Measurements from ENCODE around the gene ROBO1. TPM values are rescaled to one million over a fixed set of nuclear protein-coding genes. Genes with fewer than 3 reads are reported as not detected.

Gene ROBO1
- total and polyA plus RNA-seq, 2 of the 8 experiments (the other 6 are each of a cell fraction or from before 2014, with no cell fraction given): 51.4 to 91.0 TPM

DNA sequence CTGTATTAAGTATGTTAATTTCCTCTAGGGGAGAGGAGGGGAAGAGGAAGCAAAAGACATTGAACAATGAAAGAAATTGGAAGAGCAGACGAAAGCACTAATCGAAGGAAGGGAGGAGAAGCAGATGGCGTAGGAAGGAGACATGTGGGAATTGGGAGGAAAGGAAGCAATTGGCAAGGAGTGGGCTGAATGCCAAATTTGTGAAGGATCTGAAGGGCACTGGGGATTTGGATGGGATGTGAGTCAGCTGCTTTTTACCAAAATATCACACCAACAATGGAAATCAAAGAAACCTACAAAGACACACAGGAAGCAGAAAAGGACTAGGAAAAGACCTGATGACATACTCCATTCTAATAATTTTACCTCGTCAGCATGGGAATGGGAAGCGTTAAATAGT, 1029.8 kb downstream of the ROBO1 start:
- peaks cover 0 to 5% of the 10 kb centered on the region in 2 experiments; a peak in 1 of 4 replicates for H3K79me2 ChIP-seq (ENCODE audit: control insufficient read depth in 1 of 2, insufficient read depth in 2 of 2, low read length in 2 of 2)
- FAIRE-seq (no peak), DNase-seq (ENCODE audit: low read depth in 1 of 2, low spot score in 2 of 2) (no peak)
- H3K4ac ChIP-seq (replicated peaks; ENCODE audit: insufficient read length, low read depth, low read length): peak overlapping the region; percentile 77
- H3K27me3 ChIP-seq (replicated peaks in 1 of 4; ENCODE audit: control insufficient read depth in 3 of 4, extremely low read depth in 1 of 4, insufficient read depth in 3 of 4, low read length in 3 of 4): no peaks in the 10 kb centered on the region
- no peak overlapping the region for H3K9ac ChIP-seq (replicated peaks in 1 of 4; ENCODE audit: extremely low read depth in 1 of 4, low read depth in 3 of 4, low read length in 3 of 4)
- no peak overlapping the region for H2BK15ac ChIP-seq (ENCODE audit: low read length)
- H4K91ac ChIP-seq (replicated peaks; ENCODE audit: insufficient read length, low read length): no peak overlapping the region
- H2BK5ac ChIP-seq (ENCODE audit: low read depth, low read length): no peak overlapping the region; the same call in 1 of the 2 replicates
- 88% methylated on average over 5 of the region's 5 CpGs; no CpG with 5 or more reads in 1 of the 2 experiments for WGBS, 2 experiments (ENCODE audit: extremely low coverage in 1 of 2, insufficient coverage in 1 of 2, insufficient read length in 1 of 2, insufficient replicate concordance in 2 of 2, low coverage in 1 of 2, low lambda C conversion rate in 2 of 2, missing lambda C conversion rate in 1 of 2)
- 0 out of 2 replicates have a peak overlapping the region, but pooled peaks have one; percentile 40 for H2BK12ac ChIP-seq (ENCODE audit: low read depth, low read length)
- no peak overlapping the region; a peak in 1 of 4 replicates for H3K4me2 ChIP-seq (ENCODE audit: insufficient read depth in 1 of 2, low read depth in 2 of 2, low read length in 2 of 2)
- no peaks in the 10 kb centered on the region for H3K79me1 ChIP-seq (ENCODE audit: low read depth, low read length)
- no peak overlapping the region for H3K4me3 ChIP-seq (ENCODE audit: extremely low read depth in 1 of 4, insufficient read depth in 2 of 4, low read depth in 3 of 4, low read length in 4 of 4)
- no peak overlapping the region for H2BK120ac ChIP-seq (replicated peaks; ENCODE audit: low read depth, low read length)
- no peak overlapping the region for H3K56ac ChIP-seq (replicated peaks; ENCODE audit: insufficient read length, low read depth, low read length)
- H3K14ac ChIP-seq (ENCODE audit: insufficient read length): no peak overlapping the region
- H3K36me3 ChIP-seq (ENCODE audit: control insufficient read depth in 2 of 4, insufficient read depth in 4 of 4, low read length in 3 of 4): no peaks in the 10 kb centered on the region
- ChIA-PET POLR2A (ENCODE audit: partially characterized antibody) (no interaction called here), CTCF (ENCODE audit: partially characterized antibody) (interaction anchor here (0.6 kb wide), 1 partner anchor 37 kb away, joined by 3 read pairs; no protein-coding TSS in a partner anchor)
- H3K27ac ChIP-seq (ENCODE audit: low read depth, low read length): no peak overlapping the region
- no peak overlapping the region for H3K23ac ChIP-seq (ENCODE audit: insufficient read length)
- H3K9me3 ChIP-seq (ENCODE audit: insufficient read depth in 2 of 2, low read depth in 1 of 2, low read length in 1 of 2): no peaks in the 10 kb centered on the region
- H2AFZ ChIP-seq (ENCODE audit: low read length): no peak overlapping the region
- H3K18ac ChIP-seq (ENCODE audit: extremely low read depth, low read length): no peak overlapping the region
- H4K20me1 ChIP-seq (replicated peaks in 1 of 2; ENCODE audit: control insufficient read depth in 1 of 2, insufficient read depth in 2 of 2, low read length in 2 of 2): no peaks in the 10 kb centered on the region
- peaks cover 0 to 5% (median 1%) of the 10 kb centered on the region in 4 experiments; a peak in 2 of 7 replicates for H3K4me1 ChIP-seq (replicated peaks in 1 of 4; ENCODE audit: control insufficient read depth in 3 of 4, insufficient read depth in 4 of 4, low read length in 3 of 4)
- no peak overlapping the region for H4K5ac ChIP-seq (ENCODE audit: insufficient read length, low read depth, low read length)
- no peak overlapping the region for H4K8ac ChIP-seq (ENCODE audit: extremely low read depth, insufficient read depth, low read length)
- H3K23me2 ChIP-seq (ENCODE audit: low read depth, low read length): no peaks in the 10 kb centered on the region
- H2AK5ac ChIP-seq (ENCODE audit: low read depth, low read length): no peak overlapping the region
- H2BK20ac ChIP-seq (ENCODE audit: low read length): no peak overlapping the region
- TF ChIP-seq TBP (IDR thresholded peaks at IDR 0.05; ENCODE audit: low read depth, low read length): no peak
- TF ChIP-seq, protein P1, sequence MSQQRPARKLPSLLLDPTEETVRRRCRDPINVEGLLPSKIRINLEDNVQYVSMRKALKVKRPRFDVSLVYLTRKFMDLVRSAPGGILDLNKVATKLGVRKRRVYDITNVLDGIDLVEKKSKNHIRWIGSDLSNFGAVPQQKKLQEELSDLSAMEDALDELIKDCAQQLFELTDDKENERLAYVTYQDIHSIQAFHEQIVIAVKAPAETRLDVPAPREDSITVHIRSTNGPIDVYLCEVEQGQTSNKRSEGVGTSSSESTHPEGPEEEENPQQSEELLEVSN (IDR thresholded peaks at IDR 0.05): no peak
- no peak for TF ChIP-seq CHD1 (IDR thresholded peaks at IDR 0.05; ENCODE audit: low read depth, low read length)
- TF ChIP-seq CEBPB (IDR thresholded peaks at IDR 0.05; ENCODE audit: low read depth, low read length): no peak
- TF ChIP-seq RNF2 (IDR thresholded peaks at IDR 0.05; ENCODE audit: borderline replicate concordance, low read depth, low read length, missing control alignments, poor library complexity, severe bottlenecking): no peak
- TF ChIP-seq TAF7 (optimal IDR thresholded peaks at IDR 0.05; ENCODE audit: borderline replicate concordance, low read depth, low read length): no peak
- TF ChIP-seq, protein P2, sequence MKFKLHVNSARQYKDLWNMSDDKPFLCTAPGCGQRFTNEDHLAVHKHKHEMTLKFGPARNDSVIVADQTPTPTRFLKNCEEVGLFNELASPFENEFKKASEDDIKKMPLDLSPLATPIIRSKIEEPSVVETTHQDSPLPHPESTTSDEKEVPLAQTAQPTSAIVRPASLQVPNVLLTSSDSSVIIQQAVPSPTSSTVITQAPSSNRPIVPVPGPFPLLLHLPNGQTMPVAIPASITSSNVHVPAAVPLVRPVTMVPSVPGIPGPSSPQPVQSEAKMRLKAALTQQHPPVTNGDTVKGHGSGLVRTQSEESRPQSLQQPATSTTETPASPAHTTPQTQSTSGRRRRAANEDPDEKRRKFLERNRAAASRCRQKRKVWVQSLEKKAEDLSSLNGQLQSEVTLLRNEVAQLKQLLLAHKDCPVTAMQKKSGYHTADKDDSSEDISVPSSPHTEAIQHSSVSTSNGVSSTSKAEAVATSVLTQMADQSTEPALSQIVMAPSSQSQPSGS (IDR thresholded peaks at IDR 0.05; ENCODE audit: low read length): no peak
- TF ChIP-seq POLR2A (IDR thresholded peaks at IDR 0.05; ENCODE audit: control extremely low read depth in 1 of 2, low read depth in 2 of 2, low read length in 2 of 2): no peak
- no peak for TF ChIP-seq BCL11A (IDR thresholded peaks at IDR 0.05; ENCODE audit: low read depth in 2 of 2, low read length in 2 of 2)
- no peak for TF ChIP-seq GABPA (IDR thresholded peaks at IDR 0.05; ENCODE audit: borderline replicate concordance, insufficient read depth, low read length)
- no peak for TF ChIP-seq SIN3A (conservative IDR thresholded peaks at IDR 0.05 in 1 of 2, IDR thresholded peaks at IDR 0.05 in 1 of 2; ENCODE audit: low read depth in 1 of 2, low read length in 2 of 2)
